Stimulated activated CD4-positive, alpha-beta T cell treated with anti-CD3 and anti-CD28 coated beads, Interleukin-15, amount 100 ng/mL, for 1 hour (primary cell): ENCODE results near the gene IMMT.
A peak's percentile ranks its signal among the peaks of the same experiment; 100 is the strongest.
"Not testable (repeated sequence)": the region's sequence is repeated elsewhere in the genome, so short reads cannot be mapped to it uniquely, and the experiment has no call there.

Source experiments
- DNase-seq, 2 donors: peaks; one replicate each; pipeline ENCODE4 v3.0.0-alpha.2; 2020; ENCODE audit warnings: low read depth in 1 of 2, low spot score in 1 of 2

Gene IMMT

DNA sequence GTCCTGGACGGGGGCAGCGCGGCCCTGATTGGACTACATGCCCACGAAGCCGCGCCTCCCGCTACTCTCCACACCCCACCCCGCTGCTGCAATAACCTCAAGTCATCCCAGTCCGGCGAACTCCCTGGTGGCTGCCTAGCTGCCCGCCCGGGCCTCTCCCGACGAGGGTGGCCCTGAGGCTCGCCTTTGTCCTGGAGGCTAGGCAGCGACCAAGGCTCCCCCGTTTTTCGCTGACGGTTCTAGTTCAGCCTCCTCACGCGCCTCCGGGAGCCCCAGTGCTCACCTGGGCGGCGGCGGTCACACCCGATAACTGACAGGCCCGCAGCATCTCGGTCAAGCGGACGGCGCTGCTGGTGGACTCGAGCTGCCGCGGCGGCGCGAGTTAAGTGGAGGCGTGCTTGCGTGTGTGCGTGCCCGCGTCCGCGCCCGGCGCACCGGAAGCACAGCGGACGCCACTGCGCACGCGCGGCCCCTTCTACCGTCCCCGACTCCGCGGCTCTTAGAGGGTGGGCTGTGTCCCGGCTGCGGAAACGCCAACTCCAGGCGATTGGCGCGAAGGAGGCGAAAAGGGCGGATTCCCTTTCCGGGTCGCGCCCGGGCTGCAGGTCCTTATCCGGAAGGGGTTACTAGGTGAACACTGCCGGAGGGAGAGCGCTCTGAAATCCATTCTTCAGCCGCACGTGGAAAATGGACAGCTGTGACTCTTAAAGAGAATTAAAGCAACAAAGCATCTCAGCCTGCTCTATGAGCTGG is at the start of gene IMMT:
IMMT (minus strand) TSS at position 408 of the 753 bp plus-strand sequence; CDS start at position 328, 80 bp downstream.
- peak; percentile 84 to 95 for DNase-seq

DNA sequence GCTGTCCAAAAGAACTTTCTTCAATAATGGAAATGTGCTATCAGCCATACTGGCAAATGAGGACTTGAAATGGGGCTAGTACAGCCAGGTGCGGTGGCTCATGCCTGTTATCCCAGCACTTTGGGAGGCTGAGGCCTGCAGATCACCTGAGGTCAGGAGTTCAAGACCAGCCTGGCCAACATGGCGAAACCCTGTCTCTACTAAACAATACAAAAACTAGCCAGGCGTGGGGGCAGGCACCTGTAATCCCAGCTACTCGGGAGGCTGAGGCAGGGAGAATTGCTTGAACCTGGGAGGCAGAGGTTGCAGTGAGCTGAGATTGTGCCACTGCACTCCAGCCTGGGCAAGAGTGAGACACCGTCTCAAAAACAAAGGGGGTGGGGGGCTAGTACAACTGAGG is 49.5 kb upstream of the IMMT start:
- not testable (repeated sequence) for DNase-seq

DNA sequence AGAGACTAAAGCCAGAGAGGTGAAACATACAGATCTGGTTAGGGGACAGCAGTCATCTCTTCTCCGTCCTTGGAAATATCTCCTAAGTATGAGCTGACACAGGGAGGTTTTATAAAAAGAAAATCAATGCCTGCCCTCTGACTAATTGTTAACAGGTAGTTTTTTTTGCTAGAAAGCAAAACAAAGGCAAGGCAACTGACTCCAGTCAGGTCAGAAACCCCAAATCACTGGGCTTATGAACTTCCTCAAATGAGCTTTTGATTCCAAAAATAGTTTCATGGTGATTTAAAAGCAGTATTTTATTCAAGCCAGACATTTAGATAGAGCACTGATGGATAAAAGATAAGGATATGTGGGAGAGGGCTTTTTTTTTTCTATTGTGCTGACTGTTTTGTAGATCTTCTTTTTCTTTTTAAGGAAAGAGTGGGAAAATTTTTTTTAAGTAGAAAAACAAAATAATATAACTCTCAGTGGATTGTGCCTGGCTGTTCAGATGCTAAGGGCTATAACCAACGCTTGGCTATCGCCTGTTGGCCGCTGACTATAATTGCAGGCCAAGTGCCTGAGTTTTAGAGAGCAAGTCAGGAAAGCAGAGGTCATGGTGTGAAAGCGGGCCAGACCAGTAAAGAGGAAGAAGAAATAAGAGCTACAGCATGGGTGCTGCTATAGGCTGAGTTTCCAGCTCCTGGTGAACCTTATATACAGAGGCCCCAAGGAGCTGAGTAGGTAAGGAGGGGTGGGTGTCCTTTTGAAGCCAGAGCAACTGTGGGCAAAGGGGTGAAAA is 48.9 kb upstream of the IMMT start:
- no peak for DNase-seq

DNA sequence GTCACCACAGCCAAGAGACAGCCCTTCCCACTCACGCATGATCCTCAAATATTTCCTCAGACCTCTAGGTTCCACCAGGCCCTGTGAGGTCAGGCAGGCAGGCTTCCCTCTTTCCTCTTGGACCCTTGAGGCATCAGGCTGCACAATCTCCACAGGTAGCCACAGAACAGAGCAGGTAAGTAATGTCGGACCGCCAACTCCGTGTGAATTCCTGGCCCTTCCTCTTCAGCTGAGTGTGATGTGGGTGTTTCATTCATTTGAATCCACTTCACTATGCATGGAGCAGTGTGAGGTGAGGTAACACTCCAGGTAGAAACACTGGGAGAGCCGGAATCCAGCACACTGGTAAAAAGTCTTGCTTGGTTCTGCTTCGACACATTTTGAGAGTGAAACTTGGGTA is 48.0 kb upstream of the IMMT start:
- DNase-seq: no peak

DNA sequence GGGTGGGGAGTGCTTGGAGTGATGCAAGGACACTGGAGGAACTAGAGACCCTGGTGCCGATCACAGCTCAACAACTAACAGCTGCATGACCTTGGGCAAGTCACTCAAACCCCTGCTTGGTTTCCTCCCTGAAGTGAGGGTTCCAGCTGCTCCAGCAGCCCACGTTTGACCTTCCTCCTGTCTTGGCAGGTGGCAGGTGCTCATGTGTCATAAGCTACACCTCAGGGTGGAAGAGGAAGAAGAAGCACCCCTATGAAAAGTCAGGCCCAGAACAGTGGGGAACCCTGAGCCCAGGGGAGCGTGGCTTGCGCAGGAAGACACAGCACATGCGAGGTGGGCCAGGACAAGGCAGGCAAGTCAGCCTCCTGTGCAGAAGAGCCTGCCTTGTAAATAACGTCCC is 46.3 kb upstream of the IMMT start:
- no peak for DNase-seq

GRCh38 chr2:86240251-86240650 is 45.0 kb upstream of the IMMT start:
- DNase-seq: no peak

- no peak for DNase-seq
Measured at GRCh38 chr2:86239745-86240144, 44.5 kb upstream of the IMMT start.

DNA sequence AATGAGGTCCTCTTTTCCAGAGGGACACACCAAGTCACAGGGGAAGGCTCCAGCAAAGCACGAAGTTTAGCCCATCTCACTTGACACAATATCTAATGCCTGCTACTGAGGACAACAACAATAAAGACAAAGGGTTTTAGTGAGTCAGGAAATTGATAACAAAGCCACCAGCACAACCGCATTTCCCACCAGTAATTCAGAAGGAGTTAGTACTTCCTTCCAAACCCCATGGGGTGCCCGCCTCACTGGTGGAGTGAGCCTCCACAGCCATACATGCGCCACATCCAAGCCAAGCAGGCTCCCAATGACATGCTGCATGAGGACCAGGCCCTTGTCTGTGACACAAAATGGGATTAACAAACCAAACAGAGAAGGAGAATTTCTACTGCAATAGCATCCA is 44.1 kb upstream of the IMMT start:
- no peak for DNase-seq

DNA sequence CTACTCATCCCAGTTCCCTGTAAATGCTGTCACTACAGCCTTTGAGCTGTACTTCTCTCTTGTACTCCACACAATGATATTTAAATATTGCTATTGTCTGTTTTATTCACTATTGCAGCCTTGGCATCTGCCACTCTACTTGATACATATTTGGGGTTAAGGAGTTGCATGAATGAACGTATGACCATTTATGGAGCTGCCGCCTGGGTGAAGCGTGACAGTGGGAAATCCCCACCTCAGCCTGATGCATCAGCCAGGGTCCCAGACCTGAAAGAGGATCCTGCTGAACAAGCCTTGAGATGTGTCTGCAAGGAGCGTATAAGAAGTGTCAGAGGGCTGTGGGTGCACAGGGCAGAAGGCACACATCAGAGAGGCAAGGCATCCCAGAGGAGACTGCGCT is 43.1 kb upstream of the IMMT start:
- peak in 1 of 2 donors; percentile 32 for DNase-seq

- DNase-seq: no peak
Measured at GRCh38 chr2:86237172-86237571, 41.9 kb upstream of the IMMT start.

- no peak for DNase-seq
Measured at GRCh38 chr2:86235196-86235980, 40.1 kb upstream of the IMMT start.

DNA sequence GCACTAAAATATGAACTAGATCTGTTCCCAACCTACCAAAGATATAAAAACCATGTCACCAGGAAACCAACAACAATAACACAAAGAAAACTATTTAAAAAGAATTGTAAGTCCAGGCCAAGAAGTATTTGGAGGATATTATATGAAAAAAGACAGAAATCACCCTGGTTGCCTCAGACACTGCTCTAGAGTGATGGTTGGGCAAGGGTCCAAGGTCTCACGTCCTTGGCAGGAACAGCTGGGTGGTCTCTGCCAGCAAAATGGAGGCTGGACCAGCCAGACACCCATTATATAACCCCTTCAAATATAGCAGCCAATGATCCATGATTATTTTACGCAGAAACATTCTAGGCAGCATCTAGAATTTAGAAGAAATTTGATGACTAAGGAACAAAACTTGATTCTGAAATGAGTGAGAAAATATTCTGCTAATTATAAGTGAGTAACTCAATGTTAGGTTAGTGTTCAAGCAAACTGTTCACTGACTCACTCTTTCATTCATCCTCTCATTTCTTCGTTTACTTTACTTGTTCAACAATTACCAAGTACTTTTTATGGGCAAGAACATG is 39.4 kb upstream of the IMMT start:
- no peak for DNase-seq

- no peak for DNase-seq
Measured at GRCh38 chr2:86233436-86233835, 38.2 kb upstream of the IMMT start.

DNA sequence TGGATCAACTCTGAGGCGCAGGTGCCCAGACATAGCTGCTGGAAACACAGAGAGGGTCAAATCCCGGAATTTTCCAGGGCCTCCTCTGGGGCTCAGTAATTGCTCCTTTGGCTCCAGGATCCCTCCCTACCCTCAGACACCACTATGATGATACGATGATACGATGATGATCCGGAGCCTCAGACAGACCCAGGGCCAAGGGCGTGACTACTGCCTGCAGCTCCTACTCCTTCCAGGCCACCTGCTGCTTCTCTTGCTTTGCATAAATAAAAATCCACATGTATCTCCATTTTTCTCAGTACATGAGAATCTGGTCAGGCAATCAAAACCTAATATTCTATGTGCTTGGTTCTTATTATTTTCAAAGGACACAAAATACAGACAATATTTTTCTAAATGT is 37.6 kb upstream of the IMMT start:
- DNase-seq: no peak

DNA sequence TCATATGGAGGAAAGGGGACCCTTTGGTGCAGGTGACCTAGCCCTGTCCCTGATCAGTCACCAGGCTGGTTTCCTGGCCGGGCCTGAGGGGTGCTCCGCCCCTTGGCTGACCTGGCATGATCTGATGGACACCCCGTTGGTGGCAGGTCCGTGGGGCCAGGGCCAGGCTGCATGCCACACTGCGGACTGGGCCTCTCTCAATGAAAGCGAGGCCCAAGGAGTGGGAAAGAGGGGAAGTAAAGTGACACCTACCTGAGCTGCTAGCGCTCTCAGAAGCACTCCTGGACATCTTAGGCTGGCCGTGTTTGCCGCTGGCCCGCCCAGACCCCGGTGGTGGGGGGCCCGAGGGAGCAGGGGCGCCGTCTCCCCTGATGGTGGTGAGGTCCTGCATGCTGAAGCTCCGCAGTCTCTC is 37.1 kb upstream of the IMMT start:
- DNase-seq: no peak

GRCh38 chr2:86231680-86232372 is 36.6 kb upstream of the IMMT start:
- DNase-seq: no peak

DNA sequence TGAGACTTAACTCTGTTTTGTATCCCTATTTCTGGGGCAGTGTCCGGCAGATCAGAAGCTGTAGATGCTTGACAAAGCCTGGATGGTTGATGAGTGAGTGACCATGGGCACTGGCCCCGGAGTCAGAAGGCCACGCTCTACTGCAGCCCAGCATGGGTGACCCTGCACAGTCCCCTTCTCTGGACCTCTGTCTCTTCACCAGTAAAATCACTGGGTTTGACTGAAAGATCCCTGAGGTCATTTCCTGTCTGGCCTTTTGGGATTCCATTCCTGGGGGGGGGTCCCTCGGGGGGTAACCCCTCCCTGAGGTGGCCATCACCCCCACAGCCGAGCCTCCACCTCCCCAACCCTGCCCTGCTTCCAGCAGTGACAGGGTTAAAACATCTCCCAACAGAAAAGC is 35.7 kb upstream of the IMMT start:
- DNase-seq: no peak

- DNase-seq: no peak
Measured at GRCh38 chr2:86229221-86229620, 34.0 kb upstream of the IMMT start.

DNA sequence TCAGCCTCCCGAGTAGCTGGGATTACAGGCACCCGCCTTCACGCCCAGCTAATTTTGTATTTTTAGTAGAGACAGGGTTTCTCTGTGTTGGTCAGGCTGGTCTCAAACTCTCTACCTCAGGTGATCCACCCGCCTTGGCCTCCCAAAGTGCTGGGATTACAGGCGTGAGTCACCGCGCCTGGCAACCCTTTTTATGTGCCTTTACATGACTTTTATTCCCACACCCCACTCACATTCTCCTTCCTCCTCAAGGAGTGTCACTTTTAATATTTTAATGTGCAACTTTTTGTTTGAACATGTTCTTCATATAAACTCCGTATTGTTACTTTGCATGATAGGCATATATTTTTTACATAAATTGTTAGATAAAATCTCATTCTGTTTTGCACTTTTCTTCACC is 33.3 kb upstream of the IMMT start:
- DNase-seq: not testable (repeated sequence)

- no peak for DNase-seq
Measured at GRCh38 chr2:86227685-86228084, 32.4 kb upstream of the IMMT start.
